ENCODE measurements around the gene APBA3.
A peak's percentile ranks its signal among the peaks of the same experiment; 100 is the strongest.

Gene APBA3

GRCh38 chr19:3716147-3716668, 45.3 kb downstream of the APBA3 start:
- DNase-seq (ENCODE audit: low spot score): no peak

DNA sequence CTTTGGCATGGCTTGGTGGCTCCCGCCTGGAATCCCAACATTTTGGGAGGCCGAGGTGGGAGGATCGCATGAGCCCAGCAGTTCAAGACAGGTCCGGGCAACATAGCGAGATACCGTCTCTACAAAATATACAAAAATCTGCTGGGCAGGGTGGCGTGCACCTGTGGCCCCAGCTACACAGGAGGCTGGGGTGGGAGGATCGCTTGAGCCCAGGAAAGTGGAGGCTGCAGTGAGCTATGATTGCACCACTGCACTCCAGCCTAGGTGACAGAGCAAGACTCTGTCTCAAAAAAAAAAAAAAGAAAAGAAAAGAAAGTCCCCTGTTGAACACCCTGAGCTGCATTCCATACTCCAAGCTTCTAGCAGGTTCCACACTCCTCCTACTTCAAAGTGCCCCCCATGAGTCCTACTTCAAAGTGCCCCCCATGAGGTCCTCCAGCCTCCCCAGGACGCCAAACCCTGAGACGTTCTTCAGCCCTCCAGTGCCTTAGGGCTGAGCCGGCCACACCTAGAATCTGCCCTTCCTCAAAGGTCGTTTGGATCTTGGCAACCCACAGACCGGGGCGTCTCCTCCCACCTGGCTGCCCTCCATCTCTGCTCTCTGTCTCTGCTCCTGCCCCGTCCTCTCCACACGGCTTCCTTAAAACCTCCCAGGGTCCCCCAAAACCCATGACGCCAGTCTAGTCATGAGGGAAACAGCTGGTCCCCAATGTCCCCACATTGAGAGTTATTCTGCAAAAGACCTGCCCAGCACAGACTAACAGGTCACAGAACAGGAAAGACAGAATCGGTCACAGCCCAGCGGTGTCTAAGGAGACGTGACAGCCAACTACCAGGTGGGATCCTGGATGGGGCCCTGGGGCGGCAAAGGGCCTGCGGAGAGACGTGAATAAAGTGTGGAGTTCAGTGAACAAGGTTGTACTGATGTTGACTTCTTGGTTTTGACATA, 48.6 kb downstream of the APBA3 start:
- no peak for DNase-seq (ENCODE audit: low spot score)

DNA sequence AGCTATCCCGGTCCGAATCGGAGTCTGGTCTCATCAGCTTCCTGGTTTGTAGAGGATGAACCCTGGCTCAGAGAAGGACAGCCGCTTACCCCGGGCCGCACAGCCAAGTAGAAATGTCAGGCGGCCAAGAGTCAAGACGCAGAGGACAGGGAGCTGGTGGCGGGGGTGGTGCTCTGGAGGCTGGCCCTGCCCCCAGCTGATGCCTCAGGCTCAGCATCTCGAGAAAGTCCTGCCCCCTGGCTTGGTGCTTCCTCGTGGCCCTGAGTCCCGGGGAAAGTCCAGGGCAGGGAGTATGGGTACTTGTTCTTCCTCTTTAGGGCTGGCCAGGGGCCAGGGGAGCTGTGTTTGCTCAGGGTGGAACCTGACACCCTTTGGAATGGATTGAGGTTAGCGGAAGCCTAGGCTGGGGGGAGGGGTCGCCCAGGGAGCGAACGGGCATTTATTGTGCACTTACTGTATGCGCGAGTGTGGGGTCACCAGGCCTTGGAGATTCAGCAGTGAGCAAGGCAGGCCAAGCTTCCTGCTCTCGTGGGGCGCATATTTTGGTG, 51.2 kb downstream of the APBA3 start:
- DNase-seq (ENCODE audit: low spot score): peak; percentile 75

DNA sequence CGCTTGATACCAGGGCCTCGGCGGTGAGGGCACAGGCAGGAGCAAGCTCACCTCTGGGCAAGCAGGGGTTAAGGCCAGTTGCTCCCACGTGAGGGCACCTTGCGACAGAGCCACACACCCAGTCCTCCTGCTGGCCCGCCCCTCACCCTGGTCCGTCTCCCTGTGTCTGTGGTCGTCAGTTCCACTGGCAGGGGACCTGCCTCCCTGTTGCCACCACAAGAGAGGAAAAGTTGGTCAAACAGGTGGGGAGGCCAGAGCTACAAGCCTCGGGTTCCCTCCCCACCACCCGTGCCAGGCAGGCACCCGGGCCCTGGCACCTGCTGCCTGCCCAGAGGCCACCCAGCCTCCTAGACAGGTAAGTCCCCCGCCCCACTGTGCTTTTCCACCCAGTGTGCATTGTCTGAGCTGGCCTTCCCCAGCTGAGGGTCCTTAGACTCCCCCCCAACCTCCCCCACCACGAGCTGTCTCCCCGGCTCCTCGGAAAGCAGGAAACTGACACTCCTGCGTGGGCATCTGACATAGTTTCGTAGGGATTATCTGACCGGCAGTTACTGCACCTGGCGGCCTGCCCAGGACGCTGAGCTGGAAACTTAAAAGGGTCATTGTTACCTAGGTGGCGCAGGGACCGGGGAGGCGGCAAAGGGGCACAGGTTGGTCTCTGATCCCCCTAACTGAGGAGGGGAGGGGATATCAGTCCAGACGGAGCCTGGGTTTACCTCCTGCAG, 53.1 kb downstream of the APBA3 start, which contains the start of gene TJP3:
Gene TJP3, plus strand, starts transcription at position 178 of the 725 bp plus-strand sequence. CDS start 20,049 bp downstream, outside the sequence.
- peak; percentile 70 for DNase-seq (ENCODE audit: low spot score)

DNA sequence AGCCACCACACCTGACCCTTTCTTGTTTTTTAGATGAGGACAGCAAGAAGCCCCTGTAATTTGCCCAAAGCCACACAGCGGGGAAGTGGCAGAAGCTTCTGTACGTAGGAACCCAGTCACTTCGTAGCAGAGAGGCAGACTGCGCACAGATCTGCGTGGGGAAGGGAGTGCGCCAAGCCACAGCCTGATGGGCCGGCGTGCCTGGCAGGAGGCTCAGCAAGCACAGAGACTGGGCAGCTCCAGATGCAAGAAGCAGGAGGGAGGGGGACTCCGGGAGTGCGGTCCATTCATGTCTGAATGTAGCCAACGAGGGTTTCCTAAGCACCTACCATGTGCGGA, 53.7 kb downstream of the APBA3 start:
- DNase-seq (ENCODE audit: low spot score): no peak

DNA sequence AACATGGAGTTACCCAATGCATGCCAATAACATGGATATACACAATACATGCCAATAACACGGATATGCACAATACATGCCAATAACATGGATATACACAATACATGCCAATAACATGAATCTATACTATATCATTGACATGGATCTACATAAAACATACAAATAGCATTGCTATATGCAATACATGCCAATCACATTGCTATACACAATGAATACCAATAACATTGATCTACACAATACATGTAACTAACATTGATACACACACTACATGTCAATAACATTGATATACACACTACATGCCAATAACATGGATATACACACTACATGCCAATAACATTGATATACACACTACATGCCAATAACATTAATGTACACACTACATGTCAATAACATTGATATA, 60.3 kb downstream of the APBA3 start:
- DNase-seq (ENCODE audit: low spot score): no peak

Measured in HuH-7 (cell line).